B cell (primary cell): ENCODE measurements around the gene CDH1. TPM values are rescaled to one million over a fixed set of nuclear protein-coding genes. Genes with fewer than 3 reads are reported as not detected.

Experiments used
- ATAC-seq: fragments of 200-7000 bp; cut with Tn5 transposase; one replicate; pipeline ENCODE4 v1.10.0; 2021; ENCODE audit warnings: low read depth, mild to moderate bottlenecking, moderate number of reproducible peaks, moderate library complexity
- CTCF ChIA-PET: fragments of 350-600 bp; sonication (Branson Sonifier 250); formaldehyde crosslinking; loops from one replicate; lab custom pipeline; 2021; ENCODE audit warnings: antibody characterized with exemption, inconsistent platforms; lab: Charles Lee
- POLR2A ChIA-PET: fragments of 350-600 bp; sonication (Branson Sonifier 250); formaldehyde crosslinking; loops from one replicate; lab custom pipeline; 2021; ENCODE audit warnings: antibody characterized with exemption; lab: Charles Lee
- DNase-seq: peaks from one replicate; pipeline ENCODE4 v3.0.0; 2013
- H2AFZ ChIP-seq: 2 replicates; pipeline ENCODE4 v1.6.1; 2012; ENCODE audit warnings: mild to moderate bottlenecking, low read depth, low read length; ENCODE audit not compliant: insufficient read depth, poor library complexity, severe bottlenecking
- H3K27ac ChIP-seq, 2 donors: 1 replicate in 1 of 2; 2 replicates in 1 of 2; pipeline ENCODE4 v1.5.1; 2012 to 2013; ENCODE audit warnings: low read length in 2 of 2, mild to moderate bottlenecking in 2 of 2, moderate library complexity in 1 of 2
- H3K27me3 ChIP-seq, 4 experiments: fragments of 200-600 bp in 1 of 4; sonication (generic) in 1 of 4; replicated peaks in 1 of 4; 1 replicate in 2 of 4; 2 replicates in 2 of 4; pipeline versions ENCODE4 v1.6.1 to v1.7.0; 2013 to 2016; ENCODE audit warnings: low read length in 3 of 4, mild to moderate bottlenecking in 2 of 4, mixed read lengths in 1 of 4, moderate library complexity in 1 of 4; ENCODE audit not compliant: insufficient read depth in 4 of 4, control insufficient read depth in 3 of 4; ENCODE audit errors: control extremely low read depth in 1 of 4
- H3K36me3 ChIP-seq, 2 experiments: replicated peaks in 1 of 2; 1 replicate in 1 of 2; 2 replicates in 1 of 2; pipeline versions ENCODE4 v1.6.1 to v1.7.1; 2013; ENCODE audit warnings: low read length in 1 of 2; ENCODE audit not compliant: insufficient read depth in 2 of 2, control insufficient read depth in 1 of 2; ENCODE audit errors: control extremely low read depth in 1 of 2, extremely low read depth in 1 of 2
- H3K4me1 ChIP-seq, 2 donors: fragments of 200-600 bp in 1 of 2; sonication (generic) in 1 of 2; 1 replicate in 1 of 2; 2 replicates in 1 of 2; pipeline versions ENCODE4 v1.5.1 to v1.6.1; 2013 to 2017; ENCODE audit warnings: low read length in 2 of 2; ENCODE audit not compliant: control insufficient read depth in 2 of 2, insufficient read depth in 2 of 2
- H3K4me2 ChIP-seq: replicated peaks from 2 replicates; pipeline ENCODE3; 2012; ENCODE audit warnings: mild to moderate bottlenecking, low read depth, low read length; ENCODE audit not compliant: poor library complexity, severe bottlenecking
- H3K4me3 ChIP-seq, 5 experiments: fragments of 200-600 bp in 1 of 5; sonication (generic) in 1 of 5; 1 replicate in 3 of 5; 2 replicates in 2 of 5; pipeline versions ENCODE4 v1.5.1 to v1.7.0; 2011 to 2016; ENCODE audit warnings: low read length in 4 of 5, mild to moderate bottlenecking in 4 of 5, low read depth in 2 of 5, control low read depth in 1 of 5, moderate library complexity in 1 of 5; ENCODE audit not compliant: insufficient read depth in 1 of 5; ENCODE audit errors: control extremely low read depth in 1 of 5, extremely low read depth in 1 of 5
- H3K79me2 ChIP-seq: fragments of 200-600 bp; sonication (generic); one replicate; pipeline ENCODE4 v1.6.0; 2016; ENCODE audit warnings: low read length; ENCODE audit not compliant: control insufficient read depth, insufficient read depth
- H3K9ac ChIP-seq: fragments of 200-600 bp; sonication (generic); 2 replicates; pipeline ENCODE4 v1.6.1; 2017; ENCODE audit warnings: mild to moderate bottlenecking, low read length, moderate library complexity
- H3K9me3 ChIP-seq, 3 donors: one replicate each; pipeline versions ENCODE4 v1.6.1 to v1.7.1; 2013; ENCODE audit warnings: low read length in 2 of 3; ENCODE audit not compliant: control insufficient read depth in 2 of 3, insufficient read depth in 1 of 3; ENCODE audit errors: control extremely low read depth in 1 of 3
- H4K20me1 ChIP-seq: 2 replicates; pipeline ENCODE4 v1.6.0; 2012; ENCODE audit warnings: mild to moderate bottlenecking, low read length; ENCODE audit not compliant: insufficient read depth, control insufficient read depth, poor library complexity, severe bottlenecking
- H3K27ac Mint-ChIP-seq: one replicate; pipeline ENCODE4 v1.8.0; 2021; ENCODE audit warnings: mixed read lengths
- H3K27me3 Mint-ChIP-seq: one replicate; pipeline ENCODE4 v1.8.0; 2021; ENCODE audit warnings: mixed read lengths
- H3K4me1 Mint-ChIP-seq: one replicate; pipeline ENCODE4 v1.8.0; 2021; ENCODE audit warnings: mixed read lengths
- H3K4me3 Mint-ChIP-seq: one replicate; pipeline ENCODE4 v1.8.0; 2021; ENCODE audit warnings: mixed read lengths
- H3K9me3 Mint-ChIP-seq: one replicate; pipeline ENCODE4 v1.8.0; 2022; ENCODE audit warnings: mixed read lengths; ENCODE audit not compliant: insufficient read depth
- CTCF ChIP-seq: fragments of 200-600 bp; IDR thresholded peaks from one replicate; pipeline ENCODE4 v1.8.0; 2022; ENCODE audit warnings: antibody characterized with exemption, mild to moderate bottlenecking
- EZH2 ChIP-seq: IDR thresholded peaks from 2 replicates; pipeline ENCODE4 v1.6.1; 2012; ENCODE audit warnings: borderline replicate concordance, low read depth, mild to moderate bottlenecking, moderate library complexity, low read length; ENCODE audit not compliant: insufficient read depth, poor library complexity, severe bottlenecking
- WGBS: methylation state at CpG from one replicate; pipeline ENCODE4 v1.1.5; 2013; ENCODE audit warnings: missing lambda C conversion rate; ENCODE audit not compliant: insufficient coverage; 5-methylcytosine and 5-hydroxymethylcytosine counted together
- intact Hi-C: fragments of 100-400 bp; cut with micrococcal nuclease; formaldehyde crosslinking; loops from one replicate; pipeline ENCODE4 v1.10.0; 2022
- polyA plus RNA-seq: library from polyadenylated mRNA; depleted of rRNA; stranded (reverse); fragments of >200 nt; gene quantifications from 2 replicates; pipeline ENCODE4 v1.2.3, GENCODE V29; 2012
- total RNA-seq, 2 donors: library from RNA; stranded (reverse); fragments of 120-200 nt in 1 of 2; gene quantifications; 1 replicate in 1 of 2; 2 replicates in 1 of 2; pipeline versions ENCODE4 v1.2.3 to v1.2.4, GENCODE V29; 2013 to 2022

The CDH1 gene
- total and polyA plus RNA-seq, 2 donors (not counting 1 experiment from before 2014, with no cell fraction given), result 2.0 TPM; not detected in 1

GRCh38 chr16:68717684-68718083 is 19.4 kb upstream of the CDH1 start:
- ChIA-PET POLR2A (no interaction called here), CTCF (no interaction called here)
- H2AFZ ChIP-seq, result no peak overlapping the region
- Mint-ChIP-seq H3K4me1 (peaks cover 10% of the 10 kb centered on the region), H3K27ac (no peak overlapping the region), H3K9me3 (peaks cover 2% of the 10 kb centered on the region), H3K4me3 (no peak overlapping the region), H3K27me3 (no peaks in the 10 kb centered on the region)
- intact Hi-C loops, result no loop called here
- DNase-seq (no peak), ATAC-seq (no peak)
- no peaks in the 10 kb centered on the region for H4K20me1 ChIP-seq
- WGBS, result no CpG with 5 or more reads among the region's 4 CpGs
- no peak for TF ChIP-seq CTCF
- no peak for TF ChIP-seq EZH2
- H3K36me3 ChIP-seq, result no peaks in the 10 kb centered on the region
- peaks cover 0 to 3% (median 0%) of the 10 kb centered on the region in 3 donors for H3K9me3 ChIP-seq
- no peaks in the 10 kb centered on the region for H3K27me3 ChIP-seq
- peaks cover 0 to 2% of the 10 kb centered on the region in 2 donors for H3K4me1 ChIP-seq
- no peak overlapping the region for H3K4me2 ChIP-seq
- no peaks in the 10 kb centered on the region for H3K79me2 ChIP-seq
- no peak overlapping the region for H3K27ac ChIP-seq
- no peak overlapping the region for H3K4me3 ChIP-seq
- H3K9ac ChIP-seq, result no peak overlapping the region

DNA sequence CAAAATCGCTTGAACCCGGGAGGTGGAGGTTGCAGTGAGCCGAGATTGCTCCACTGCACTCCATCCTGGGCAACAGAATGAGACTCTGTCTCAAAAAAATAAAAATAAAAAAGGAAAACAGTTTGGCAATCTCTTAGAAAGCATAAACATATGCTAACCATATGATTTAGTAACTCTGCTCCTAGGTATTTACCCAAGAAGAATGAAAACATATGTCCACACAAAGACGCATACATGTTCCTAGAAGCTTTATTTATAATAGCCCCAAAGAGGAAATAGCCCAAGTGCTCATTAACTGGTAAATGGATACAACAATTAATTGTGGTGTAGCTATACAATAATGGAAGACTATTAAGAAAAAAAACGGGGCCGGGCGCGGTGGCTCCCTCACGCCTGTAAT is 18.5 kb upstream of the CDH1 start:
- Mint-ChIP-seq H3K27ac (no peak overlapping the region), H3K4me1 (peaks cover 10% of the 10 kb centered on the region), H3K27me3 (no peaks in the 10 kb centered on the region), H3K9me3 (peaks cover 2% of the 10 kb centered on the region), H3K4me3 (no peak overlapping the region)
- no peaks in the 10 kb centered on the region for H4K20me1 ChIP-seq
- no peak overlapping the region for H2AFZ ChIP-seq
- WGBS, result 100% methylated on average over 1 of the region's 9 CpGs
- CTCF ChIA-PET, result no interaction called here
- H3K9me3 ChIP-seq, result peaks cover 0 to 3% (median 0%) of the 10 kb centered on the region in 3 donors
- POLR2A ChIA-PET, result no interaction called here
- intact Hi-C loops, result no loop called here
- H3K4me1 ChIP-seq, result peaks cover 0 to 2% of the 10 kb centered on the region in 2 donors
- no peaks in the 10 kb centered on the region for H3K79me2 ChIP-seq
- no peak for TF ChIP-seq CTCF
- H3K4me3 ChIP-seq, result no peak overlapping the region
- H3K9ac ChIP-seq, result no peak overlapping the region
- no peaks in the 10 kb centered on the region for H3K27me3 ChIP-seq
- no peaks in the 10 kb centered on the region for H3K36me3 ChIP-seq
- ATAC-seq, result no peak
- H3K4me2 ChIP-seq, result no peak overlapping the region
- no peak for DNase-seq
- H3K27ac ChIP-seq, result no peak overlapping the region
